Activated naive CD4-positive, alpha-beta T cell treated with Interleukin-2 at 50 U/mL for 16 hours (primary cell): ENCODE data around the gene PPP6R2.

ENCODE experiments used
- DNase-seq: peaks from one replicate; pipeline ENCODE4 v3.0.0-alpha.2; 2020

Gene PPP6R2

DNA sequence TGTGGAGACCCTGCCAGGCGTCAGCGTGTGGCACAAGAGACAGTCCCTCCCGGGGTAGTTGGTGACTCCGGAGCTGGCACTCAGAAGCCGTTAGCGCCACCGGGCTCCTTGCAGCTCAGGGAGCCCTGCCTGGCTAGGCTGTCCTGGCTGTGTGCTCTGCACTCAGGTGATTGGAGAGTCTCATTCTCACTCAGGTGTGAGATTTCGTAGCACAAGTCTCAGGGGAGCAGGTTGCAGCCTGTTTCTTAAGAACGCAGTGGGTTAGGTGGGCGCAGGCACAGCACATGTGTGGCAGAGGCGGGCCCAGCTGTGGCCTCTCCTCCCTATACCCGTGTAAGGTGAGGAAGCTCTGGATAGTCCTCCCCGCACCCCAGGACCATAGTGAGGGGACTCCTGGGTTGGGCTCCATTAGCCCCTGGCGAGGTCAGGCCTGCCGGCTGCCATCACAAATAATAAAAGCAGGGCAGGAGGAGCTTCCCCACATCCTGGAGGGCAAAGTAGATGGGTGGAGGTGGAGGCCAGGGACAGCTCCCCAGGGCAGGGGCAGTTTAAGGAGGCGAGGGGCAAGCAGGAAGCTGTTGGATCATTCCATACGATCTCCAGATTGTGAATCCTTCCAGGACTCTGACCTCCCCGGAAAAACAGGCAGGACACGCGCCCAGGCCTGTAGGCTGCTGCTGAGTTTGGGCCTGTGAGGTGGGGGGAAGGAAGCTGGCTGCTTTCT, 92.3 kb downstream of the PPP6R2 start:
- no peak for DNase-seq

DNA sequence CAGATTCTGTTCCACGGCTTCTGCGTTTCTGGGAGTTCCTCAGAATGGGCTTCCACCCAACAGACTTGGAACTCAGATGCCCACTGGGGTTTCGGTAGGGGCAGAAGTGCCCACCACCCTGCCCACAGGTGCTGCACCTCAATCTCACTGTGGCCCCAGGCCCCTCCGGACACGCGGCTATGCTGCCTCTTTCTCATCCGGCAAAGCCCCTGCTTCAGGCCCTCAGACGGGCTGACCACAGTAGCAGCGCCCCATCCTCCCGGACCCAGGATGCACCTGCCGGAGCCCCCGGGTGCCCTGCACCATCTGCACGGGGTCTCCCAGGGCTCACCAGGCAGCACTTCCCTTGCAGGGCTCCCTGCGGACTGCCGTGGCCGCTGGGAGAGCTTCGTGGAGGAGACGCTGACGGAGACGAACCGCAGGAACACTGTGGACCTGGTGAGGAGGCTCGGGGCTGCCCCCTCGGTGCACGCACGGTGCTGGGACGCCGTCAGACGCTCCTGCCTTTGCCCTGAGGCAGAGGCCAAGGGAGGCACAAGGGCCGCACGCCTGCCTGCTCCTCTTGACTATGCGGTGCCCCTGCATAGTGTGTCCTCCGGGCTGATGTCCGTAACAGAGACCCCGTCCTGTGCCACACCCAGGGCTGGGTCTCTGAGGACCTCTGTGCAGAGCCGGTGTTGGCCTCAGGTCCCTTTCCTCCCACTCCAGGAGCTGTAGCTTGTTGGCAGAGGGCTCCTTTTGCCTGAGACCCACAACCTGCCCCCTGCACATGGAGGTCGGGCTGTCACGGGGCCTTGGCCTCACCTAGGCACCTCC, 93.1 kb downstream of the PPP6R2 start:
- no peak for DNase-seq

DNA sequence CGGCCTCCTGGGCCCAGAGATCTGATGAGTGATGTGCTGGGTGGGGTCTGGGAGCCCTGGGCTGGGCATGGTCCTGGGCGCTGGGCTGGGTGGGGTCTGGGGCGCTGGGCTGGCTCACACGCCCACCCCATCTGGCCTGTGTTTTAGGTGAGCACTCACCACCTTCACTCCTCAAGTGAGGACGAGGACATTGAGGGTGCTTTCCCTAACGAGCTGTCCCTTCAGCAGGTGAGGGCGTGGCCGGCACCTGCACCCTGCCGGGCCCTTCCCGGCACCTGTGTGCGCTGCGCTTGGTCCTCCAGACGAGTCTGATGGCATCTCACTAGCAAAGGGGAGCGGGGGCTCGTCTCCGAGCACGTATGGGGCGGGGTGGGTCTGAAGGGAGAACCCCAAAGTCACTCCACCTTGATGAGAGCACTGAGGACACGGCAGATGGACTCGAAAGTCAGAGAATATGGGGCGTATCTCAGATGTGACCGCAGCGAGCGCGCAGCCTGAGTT, 93.8 kb downstream of the PPP6R2 start:
- no peak for DNase-seq

DNA sequence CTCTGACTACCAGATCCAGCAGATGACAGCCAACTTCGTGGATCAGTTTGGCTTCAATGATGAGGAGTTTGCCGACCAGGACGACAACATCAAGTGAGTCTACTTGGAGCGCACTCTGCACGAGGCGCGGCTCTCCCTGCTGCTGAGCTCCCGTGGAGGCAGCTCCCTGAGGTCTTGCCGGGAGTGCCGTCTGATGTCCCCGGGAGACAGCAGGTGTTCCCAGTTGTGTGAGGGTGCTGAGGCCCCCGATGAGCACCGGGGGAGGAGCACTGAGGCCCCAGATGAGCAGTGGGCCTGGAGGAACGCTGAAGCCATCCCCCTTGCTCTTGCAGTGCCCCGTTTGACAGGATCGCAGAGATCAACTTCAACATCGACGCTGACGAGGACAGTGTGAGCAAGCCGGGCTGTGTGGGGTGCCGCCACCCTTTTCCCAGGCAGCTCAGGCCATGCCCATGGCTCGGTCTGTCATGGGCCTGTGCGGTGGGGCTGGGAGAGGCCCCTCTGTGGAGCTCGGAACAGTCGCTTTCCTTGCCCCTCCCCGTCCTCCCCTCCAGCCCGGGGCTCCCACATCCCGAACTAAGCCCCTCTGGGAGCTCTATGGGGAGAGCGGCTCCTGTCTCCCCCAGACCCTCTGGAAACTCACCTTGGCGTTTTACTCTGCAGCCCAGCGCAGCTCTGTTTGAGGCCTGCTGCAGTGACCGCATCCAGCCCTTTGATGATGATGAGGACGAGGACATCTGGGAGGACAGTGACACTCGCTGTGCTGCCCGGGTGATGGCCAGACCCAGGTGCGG, 94.6 kb downstream of the PPP6R2 start:
- no peak for DNase-seq

DNA sequence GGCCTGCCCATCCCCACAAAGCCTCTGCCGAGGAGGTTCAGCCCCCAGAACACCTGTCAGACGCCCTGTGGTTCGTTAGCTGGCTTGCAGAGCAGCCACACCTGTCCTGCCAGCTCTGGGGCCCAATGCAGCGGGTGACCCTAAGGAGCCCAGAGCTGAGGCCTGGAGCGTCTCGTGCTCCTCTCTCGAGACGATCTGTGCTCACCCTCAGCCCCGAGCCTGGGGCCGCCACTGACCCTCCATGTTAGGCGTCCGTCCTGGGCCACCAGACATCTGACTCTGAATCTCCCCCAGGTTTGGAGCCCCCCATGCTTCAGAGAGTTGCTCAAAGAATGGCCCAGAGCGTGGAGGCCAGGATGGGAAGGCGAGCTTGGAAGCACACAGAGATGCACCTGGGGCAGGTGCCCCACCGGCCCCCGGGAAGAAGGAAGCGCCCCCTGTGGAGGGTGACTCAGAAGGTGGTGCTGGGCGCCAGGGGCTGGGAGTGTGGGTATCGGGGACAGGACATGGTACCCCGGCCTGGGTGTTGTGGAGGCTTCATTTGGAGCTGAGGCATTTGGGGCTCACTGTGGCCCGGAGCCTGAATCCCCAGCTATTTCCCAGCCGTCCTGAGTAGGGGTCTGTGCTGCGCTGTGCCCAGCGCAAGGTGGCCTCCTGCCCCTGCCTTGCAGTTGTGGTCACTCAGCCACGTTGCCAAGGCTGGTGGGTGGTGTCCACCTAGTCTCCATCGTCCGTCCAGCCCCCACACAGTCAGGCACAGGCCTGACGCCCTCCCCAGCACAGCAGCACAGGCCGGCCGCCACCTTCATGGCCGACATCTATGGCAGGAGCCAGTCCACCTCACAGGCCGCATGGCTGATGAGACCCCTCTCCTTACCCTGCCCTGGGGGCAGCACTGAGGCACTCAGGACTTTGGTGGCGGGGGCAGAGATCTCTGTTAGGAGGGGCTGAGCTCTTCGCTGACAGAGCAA, 95.5 kb downstream of the PPP6R2 start:
- DNase-seq, result no peak

DNA sequence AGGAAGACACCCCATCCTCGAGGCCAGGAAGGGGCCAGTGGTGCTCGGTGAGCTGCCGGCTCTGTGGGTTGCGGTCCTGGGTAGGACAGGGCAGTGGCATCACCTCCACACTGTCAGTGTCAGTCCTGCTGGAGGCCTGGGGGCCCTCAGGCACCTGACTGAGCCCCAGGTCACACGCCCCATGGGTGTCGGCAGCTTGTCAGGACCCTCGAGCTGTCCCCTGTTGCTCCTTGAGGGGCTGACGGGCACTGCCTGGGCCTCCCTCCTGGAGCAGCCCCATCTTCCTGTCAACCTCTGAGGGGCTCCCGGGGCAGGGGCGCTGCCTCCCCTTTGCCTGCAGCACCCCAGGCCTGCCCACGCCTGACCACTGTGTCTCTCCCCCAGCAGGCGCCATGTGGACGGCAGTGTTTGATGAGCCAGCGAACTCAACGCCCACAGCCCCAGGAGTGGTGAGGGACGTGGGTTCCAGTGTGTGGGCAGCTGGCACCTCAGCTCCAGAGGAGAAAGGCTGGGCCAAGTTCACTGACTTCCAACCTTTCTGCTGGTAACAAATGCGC, 96.3 kb downstream of the PPP6R2 start:
- DNase-seq, result no peak

DNA sequence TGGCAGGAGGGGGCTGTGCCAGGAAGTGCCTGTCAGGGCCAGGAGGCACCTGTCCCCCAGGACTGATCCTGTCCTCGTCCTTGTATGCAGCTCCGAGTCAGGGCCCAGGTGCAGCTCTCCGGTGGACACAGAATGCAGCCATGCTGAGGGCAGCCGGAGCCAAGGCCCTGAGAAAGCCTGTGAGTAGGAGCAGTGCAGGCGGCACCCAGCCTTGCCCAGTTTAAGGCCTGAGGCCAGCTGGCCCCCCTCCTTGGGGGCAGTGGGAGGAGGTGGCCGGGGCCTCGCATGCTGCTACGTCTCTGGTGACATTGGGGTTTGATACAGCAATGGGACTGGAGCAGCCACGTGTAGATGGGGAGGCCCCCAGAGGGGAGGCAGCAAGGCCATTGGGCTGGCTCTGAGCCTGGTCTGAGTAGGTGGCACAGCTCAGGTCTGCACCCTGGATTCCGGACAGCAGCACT, 96.8 kb downstream of the PPP6R2 start:
- no peak for DNase-seq

DNA sequence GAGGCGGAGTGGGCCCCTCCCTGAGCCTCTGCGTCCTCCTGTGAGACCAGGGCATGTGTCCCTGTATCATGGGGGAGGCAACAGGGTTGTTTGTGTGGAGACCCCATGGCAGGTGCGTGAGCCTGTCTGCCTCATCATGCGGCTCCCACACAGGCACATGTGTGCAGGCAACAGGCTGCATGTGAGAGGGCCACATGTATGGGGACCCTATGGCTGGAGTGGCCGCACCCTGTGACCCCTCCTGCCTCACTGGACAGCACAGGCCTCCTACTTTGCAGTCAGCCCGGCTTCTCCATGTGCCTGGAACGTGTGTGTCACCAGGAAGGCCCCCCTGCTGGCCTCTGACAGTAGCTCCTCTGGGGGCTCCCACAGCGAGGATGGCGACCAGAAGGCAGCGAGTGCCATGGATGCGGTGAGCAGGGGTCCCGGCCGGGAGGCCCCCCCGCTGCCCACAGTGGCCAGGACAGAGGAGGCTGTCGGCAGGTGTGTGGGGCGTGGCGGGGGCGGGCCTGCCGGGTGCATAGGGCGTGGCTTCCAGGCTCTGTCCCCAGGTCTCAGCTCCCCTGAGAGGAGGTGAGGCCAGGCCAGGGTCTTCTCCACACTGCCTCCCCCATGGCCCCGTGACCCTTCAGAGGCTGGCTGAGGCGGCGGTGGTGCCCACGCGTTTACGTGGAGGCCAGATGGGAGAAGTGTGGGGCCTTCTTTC, 97.6 kb downstream of the PPP6R2 start:
- no peak for DNase-seq

DNA sequence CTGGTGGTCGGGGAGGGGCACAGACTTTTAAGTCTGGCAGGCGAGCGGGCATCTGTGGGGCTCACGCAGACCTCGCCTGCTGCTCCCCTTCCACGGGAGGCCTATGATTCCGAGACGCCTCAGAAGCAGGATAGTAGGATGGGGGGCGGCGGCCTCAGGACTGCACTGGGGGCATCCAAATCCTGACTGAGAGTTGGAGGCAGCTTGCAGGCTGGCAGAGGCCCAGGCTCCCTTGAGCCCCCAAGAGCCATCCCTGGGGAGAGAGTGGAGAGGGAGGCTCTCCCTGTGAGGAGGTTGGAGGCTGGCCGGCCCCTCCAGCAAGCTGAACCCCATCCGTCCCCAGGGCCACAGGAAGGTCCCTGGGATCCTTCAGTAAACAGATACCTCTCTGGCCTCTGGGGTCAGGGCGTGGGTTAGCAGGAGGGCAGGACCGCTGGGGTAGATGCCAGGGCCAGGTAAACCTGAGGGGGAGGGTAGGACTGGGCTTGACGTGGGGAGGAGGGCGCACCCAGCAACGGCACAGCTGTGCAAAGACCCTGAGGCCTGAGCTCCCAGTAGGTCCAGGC, 98.4 kb downstream of the PPP6R2 start:
- no peak for DNase-seq

DNA sequence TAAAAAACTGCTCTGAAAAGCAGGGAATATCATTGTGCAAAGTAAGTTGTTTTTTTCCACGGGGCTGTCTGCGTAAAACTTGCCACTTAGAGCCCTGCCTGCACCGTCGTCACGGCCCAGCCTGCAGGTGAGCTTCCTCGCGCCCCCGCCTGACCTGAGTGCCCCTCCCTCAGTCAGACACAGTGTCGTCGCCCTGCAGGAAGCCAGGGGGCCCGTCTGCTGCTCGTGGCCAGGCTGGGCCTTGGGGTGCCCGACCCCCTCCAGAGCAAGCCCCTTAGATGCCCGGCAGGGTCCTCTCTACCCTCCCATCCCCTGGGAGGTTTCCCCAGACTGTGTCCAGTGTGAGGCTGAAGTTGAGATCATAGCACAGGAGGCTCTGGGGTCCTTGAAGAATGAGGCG, 100.1 kb downstream of the PPP6R2 start:
- no peak for DNase-seq

DNA sequence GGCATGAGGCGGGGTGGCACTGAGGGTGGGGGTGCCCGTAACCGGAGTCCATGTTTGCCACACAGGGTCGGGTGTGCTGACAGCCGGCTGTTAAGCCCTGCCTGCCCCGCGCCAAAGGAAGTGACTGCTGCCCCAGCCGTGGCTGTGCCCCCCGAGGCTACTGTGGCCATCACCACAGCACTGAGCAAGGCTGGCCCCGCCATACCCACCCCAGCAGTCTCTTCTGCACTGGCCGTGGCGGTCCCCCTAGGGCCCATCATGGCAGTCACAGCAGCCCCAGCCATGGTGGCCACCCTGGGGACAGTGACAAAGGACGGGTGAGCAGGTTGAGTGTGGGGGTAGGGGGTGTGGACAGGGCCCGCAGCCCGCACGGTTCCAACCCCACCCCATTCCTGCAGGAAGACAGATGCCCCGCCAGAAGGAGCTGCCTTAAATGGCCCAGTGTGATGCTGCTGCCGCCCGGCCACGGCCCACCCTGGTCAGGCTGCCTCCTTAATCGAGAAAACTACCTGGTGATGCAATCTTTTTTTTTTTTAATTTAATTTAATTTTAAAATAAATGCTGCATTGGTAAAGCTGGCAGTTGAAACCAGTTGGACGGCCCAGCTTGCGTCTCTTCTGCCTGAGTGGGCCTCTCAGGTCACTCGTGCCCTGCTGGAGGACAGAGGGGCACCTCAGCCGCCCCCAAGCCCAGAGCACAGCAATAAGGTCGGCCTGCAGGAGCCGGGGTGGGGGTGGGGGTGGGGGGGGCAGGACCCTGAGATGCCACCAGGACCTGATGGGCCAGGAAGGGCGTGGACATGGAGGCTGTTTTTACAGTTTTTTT, 100.9 kb downstream of the PPP6R2 start:
- no peak for DNase-seq

DNA sequence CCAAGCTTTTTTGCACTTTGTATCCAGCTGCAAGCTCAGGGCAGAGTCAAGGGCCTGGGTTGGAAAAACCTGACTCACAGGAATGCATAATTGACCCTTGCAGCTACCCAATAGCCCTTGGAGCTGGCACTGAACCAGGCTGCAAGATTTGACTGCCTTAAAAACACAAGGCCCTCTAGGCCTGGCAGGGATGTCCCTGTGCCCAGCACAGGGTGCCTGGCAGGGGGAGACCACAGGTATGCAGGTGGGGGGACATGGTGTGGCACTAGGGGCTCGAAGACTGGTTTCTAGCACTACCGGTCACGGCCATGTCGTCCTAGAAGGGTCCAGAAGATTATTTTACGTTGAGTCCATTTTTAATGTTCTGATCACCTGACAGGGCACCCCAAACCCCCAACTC, 101.5 kb downstream of the PPP6R2 start:
- DNase-seq, result no peak

DNA sequence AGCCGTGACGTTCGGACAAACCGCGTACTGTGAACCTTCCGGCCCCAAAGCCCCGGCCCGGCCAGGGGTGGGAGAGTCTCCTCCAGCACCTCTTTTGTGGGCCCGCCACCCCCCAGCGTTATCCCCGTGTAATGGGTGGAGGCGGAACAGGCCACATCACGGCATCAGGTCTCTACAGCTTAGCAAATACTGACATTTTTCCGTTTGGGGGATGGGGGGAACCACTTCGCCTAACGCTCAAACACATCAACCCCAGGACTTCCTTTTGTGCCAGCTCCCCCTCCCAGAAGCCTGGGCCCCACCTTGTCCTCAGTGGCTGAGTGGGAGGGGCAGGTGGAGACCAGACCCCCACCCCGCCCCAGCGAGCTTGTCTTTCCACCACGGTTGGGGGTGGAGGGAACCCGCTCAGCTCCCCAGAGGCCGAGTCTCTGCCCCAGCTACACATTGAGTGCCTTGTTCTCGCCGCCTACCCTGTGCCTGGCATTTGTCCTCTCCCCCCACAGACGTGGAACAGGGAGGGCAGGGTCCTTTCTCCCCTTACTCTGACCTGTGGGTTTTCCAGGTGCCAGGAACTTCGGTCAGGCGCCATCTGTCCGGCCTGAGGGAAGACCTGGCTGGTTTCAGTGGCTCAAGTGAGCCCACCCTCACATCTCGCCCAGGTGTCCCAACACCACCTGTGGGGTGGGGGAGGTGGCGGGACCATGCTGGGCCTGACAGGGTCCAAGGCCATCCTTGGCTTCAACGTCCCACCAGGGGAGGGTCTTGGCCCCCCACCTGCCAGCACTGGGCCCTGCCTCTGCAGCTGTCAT, 102.1 kb downstream of the PPP6R2 start:
- no peak for DNase-seq

DNA sequence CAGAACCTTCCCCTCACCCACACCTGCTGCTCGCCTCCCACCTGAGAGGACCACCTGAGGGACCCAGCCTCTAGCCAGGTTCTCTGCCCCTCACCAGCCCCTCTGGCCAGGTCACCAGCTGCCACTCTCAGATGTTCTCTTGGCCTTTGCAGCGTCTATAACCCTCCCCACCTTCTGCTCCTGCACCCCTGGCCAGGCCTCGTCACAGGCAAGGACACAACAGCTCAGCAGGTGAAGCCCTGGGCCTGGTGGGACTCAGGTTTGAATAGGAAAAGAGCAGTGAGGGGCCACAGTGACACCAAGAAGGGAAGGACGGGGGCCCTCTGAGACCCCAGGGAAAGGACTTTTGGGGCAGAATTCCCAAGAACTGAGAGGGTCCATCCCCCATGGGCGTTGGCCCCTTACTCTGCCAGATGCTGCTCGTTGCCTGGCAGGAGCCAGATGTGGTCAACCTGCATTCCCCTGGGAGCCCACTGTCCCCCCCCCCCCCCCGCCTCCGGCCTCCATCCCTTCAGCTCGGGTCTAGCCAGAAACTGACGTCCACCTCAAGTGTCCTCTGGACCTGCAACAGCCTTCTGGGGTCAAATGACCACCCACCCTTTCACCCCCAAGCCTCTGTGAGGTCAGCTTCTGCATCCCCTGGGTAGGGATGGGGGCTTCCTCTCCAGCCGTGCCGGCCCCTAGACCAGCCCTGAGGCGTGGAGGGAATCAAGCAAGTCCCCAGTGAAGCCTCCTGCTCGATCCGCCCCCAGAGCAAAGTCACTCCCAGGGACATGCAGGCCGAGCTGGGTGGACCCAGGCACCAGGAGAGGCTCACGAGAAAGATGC, 103.0 kb downstream of the PPP6R2 start:
- no peak for DNase-seq

DNA sequence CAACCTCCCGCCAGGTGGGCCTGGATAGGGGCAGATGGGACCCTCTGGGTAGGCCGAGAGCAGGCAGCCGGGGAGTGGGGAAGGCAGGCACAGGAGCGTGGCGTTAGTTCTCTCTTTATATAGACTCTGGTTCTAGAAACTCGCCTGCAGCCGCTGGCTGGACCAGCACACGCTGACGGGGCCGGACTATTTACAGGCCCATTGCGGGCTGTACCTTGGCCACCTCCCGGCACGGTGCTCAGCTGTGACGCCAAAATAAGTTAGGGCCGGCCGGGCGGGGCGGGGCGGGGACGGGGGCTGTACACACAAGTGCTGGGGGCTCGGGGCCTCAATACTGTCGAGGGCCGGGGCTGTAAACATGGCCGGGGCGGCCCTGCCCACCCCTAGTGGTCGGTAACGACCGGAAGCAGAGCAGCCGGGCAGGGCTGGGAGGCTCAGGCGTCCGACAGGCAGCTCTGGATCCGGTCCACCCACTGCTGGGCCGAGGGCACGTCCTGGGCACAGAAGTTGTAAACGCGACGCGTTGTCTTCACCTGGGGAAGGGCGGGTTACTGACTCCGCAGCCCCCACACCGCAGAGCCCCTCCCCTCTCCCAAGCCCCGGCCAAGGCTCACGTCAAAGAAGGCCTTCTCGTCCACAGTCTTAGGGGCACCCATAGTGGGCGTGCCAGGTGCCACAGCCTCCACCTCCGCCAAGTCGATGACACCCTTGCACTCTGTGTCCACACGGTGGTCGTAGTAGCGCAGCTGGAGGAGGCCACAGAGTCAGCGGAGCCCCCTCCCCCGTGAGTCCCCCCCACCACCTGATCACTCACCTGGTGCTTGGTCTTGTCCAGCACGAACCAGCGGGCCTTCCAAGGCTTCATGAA, 103.8 kb downstream of the PPP6R2 start:
- no peak for DNase-seq

DNA sequence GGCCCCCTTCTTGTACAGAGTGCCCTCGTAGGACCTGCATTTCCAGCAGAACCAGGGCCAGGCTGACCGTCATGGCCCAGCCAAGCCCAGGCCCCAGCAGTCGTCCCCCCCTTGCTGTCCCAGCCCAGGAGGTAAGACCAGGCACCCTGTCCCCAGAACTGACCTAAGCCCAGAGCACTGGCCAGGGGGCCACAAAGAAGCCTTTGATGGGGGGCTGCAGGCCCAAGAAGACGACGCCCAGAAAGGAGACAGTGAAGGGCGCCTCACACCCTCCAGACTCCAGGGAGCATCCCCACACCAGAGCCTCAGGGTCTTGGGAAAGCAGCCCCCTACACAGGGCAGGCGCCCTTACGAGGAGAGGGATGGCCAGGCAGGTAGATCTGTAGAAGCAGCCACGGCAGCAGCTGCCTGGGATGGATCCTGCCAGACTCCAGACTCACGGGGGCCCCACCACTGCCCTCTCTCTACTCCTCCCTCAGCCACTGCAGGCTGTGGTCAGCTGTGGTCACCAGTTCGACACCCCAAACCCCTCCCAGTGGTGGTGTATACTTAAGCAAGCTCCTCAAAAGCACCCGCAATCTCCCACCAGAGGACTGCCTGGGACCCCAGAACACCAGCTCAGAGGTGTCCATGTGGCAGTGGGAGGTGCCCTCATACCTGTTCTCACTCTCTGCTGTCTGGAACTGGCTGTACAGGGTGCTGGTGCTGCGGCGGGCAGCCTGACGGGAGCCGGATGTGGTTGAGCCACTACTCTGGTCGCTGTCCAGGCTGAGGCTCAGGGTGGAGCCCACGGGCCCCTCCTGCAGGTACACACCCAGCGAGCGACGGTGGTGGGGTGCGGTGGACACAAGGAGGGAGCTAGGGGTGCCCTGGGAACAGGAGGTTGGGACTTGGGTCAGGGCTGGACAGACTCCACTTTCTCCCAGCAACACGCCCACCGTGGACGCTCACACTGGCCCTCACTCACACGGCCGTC, 104.7 kb downstream of the PPP6R2 start:
- DNase-seq, result no peak
